GM18867 (cell line): ENCODE results near the gene ZBTB20.
A peak's percentile ranks its signal among the peaks of the same experiment; 100 is the strongest.

Source experiments
- ATAC-seq: cut with Tn5 transposase; IDR thresholded peaks from one replicate; pipeline ENCODE4 v1.9.1; 2021; ENCODE audit warnings: mild to moderate bottlenecking, moderate library complexity; ENCODE audit not compliant: unreplicated experiment

The ZBTB20 gene

GRCh38 chr3:114796796-114797195, 350.3 kb downstream of the ZBTB20 start:
- ATAC-seq = no peak

GRCh38 chr3:114794894-114795630, 352.0 kb downstream of the ZBTB20 start:
- ATAC-seq = no peak

DNA sequence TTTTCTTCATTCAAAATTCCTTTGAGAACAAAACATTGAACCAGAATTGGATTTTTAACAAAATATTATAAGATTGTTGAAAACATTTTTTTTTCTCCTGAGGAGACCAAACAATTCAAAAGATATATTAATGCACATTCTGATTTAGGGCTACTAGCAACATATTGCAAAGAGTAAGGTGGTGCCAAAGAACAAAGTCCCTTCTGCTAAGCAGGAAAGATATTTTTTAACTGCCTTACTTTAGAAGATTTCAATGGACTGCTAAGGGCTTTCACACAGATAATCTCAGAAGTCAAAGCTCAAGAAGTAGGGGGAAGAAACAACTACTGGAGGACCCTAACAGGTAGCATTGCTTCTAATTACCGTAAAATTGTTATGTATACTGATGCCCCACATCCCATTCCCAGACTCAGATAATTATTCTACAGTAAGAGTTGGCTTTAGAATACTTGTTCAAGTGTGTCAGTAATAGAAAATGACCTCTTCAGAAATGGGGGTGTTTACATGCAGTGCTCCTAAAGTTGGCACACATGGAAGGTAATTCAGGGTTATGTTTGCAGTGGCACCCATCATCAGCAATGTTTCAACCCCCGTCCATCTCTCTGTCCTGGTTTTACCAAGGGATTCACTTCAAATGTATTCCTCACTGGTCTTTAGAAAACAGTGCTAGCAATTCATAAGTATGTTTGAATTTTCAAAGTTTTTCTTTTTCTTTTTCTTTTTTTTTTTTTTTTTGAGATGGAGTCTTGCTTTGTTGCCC, 354.7 kb downstream of the ZBTB20 start:
- ATAC-seq = no peak

DNA sequence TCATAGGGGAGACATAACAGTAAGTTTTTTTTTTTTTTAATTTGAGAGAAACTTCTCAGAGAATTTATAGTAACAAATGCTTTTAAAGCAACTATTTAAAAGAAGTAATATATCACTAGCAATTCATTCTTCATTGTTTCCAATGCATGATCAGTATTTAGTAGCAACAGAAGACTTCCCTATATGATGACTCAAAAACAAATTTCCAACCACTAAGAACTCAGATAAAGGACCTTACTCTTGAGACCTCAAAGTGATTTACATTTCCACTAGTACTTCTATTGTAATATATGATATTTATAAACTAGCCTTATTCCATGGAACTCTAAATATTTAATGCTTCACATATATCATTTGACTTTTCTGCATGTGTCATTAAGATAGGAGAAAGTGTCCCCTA, 356.3 kb downstream of the ZBTB20 start:
- no peak for ATAC-seq

- ATAC-seq = no peak
Measured at GRCh38 chr3:114789803-114790202, 357.3 kb downstream of the ZBTB20 start.

DNA sequence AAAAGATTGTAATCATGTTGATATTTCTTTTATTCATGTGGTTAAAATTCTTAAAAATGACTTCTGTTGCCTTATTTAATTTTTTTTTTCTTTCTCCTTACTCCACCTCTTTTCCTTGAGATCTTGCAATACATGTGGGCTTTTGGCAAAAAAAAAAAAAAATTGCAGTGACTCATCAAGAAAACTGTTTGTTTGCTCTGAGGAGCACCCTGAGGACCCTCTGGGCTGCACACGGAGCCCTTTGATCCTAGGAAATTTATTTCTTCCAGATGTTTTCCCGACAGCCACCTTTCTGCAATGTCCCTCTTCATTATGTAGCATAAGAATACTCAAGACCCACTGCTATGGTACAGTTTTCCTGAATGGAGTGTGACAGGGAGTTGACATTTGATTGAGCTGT, 371.7 kb downstream of the ZBTB20 start:
- no peak for ATAC-seq

DNA sequence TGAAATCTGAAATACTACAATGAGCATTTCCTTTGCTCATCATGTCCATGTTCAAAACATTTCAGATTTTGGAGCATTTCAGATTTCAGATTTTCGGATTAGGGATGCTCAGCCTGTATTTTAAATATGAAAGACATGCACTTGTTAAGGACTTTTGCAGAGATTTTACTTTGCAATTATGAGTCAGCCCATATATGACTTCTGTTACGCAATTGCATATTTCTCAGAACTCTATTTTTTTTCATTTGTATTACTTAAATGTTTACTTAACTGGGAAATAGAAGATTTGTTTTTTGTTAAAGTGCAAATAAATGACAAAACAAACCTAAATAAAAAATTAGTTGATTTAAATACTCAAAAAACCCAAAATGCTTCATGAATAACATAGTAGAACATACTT, 376.2 kb downstream of the ZBTB20 start:
- ATAC-seq = no peak

DNA sequence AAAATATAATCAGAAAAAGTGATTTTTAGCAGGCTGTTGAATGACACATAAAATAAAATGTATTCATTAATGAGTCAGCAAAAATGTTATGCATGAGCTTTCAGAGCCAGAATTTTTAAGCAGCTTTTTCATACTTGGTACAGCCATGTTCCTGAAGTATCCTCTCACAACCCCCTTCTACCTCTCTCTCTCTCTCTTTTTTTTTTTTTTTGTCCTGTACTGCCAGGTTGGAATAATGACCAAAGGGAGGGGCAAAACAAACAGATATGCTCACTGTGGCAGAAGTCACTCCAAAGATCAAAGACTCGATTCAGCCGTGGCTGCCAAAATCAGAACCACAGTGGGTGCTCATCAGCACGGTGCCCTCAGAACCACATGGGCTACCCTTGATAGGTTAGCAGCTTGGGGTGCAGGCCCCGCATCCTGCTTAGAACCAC, 383.0 kb downstream of the ZBTB20 start:
- ATAC-seq = no peak

GRCh38 chr3:114762144-114762543, 384.9 kb downstream of the ZBTB20 start:
- no peak for ATAC-seq

GRCh38 chr3:114760679-114761078, 386.4 kb downstream of the ZBTB20 start:
- ATAC-seq = no peak

- ATAC-seq = no peak
Measured at GRCh38 chr3:114758831-114759699, 388.0 kb downstream of the ZBTB20 start.

- ATAC-seq = peak; percentile 81
Measured at GRCh38 chr3:114756506-114757279, 390.4 kb downstream of the ZBTB20 start.

GRCh38 chr3:114746502-114746901, 400.6 kb downstream of the ZBTB20 start:
- peak; percentile 70 for ATAC-seq

DNA sequence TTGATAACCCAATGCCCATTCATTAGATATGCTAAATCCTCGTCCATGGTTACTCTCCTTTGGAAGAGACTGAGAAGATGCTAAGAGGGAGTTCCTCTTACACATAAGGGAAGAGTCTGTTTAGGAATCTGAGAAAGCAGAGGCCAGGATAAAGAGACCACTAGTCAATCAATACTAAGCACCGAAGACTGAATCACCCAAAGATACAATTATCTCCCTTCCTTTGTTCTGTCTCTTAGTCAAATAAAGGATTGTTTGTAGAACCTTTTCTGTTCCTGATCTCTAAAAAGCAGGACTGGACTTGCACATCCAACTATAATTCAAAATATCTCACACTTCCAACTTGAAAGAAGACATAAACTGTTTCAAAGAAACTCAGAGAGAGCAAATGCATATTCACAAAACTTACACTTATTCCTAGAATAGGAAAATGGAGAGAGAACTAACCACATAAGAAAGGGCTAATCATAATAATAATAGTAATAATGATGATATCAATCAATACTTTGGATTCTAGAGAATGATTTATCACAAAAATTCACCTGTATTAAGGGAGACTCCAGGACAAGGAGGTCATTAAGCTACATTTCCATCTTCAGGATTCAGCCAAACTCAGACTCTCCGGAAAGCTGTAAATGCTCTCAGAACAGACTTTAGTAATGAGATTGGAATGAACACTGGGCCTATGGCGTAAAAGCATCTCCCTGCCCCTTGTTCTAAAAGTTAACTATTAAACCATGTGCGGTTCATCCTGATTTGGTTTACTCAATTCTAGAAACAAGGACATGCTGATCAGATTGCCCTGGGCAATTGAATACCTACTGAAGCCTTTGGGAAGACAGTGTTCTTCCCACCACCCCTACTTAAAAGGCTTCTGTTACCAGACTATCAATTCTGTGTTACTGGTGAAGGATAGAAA, 401.5 kb downstream of the ZBTB20 start:
- no peak for ATAC-seq

DNA sequence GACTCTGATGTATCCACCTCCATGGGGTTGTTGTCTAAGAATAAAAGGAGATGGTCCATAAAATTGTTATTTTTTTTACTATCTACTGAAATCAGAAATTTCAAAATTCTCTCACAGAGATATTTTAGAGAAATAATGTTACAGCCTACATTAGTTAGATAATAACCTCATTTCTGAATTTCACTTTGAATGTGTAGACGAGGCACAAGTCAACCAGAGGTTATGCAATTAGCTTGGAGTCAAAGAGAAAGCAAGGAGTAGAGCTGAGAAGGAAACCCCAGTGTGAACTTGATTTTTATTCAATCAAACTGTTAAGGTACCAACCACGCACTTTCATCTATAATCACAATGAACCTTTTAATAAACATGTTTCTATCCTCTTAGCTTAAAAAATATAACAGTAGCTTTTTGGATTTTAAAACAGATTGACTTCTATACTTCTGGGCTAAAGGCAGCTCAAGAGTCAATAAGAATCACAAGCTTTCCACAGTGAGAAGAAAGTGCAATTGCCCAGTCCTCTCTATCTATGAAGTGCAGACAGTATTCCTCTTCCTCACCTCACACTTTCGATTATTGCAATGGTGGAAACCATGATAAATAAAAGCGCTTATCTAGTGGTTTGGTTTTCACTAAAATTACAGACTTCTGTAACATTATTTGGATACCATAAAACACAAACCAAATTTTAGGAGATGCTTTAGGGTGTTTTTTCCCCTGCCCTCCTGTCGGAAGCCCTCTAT, 403.2 kb downstream of the ZBTB20 start:
- ATAC-seq = no peak

DNA sequence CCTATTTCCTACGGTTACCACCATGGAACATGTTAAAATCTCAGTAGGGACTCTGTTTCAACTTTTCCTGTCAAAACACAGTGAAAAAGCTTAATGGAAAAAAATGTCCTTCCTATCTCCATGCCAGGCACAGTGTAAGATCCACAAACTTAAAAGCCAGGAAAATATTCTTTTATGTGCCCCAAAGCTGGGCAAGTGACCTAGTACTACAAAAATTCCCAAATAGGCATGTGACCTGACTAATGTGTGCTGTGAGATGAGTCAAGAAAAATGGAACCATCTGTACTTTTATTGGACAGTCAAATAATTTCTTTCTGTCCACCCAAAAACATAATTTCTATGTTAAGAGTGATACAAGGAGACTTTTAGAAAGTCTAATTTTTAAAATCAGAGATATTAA, 406.0 kb downstream of the ZBTB20 start:
- no peak for ATAC-seq

DNA sequence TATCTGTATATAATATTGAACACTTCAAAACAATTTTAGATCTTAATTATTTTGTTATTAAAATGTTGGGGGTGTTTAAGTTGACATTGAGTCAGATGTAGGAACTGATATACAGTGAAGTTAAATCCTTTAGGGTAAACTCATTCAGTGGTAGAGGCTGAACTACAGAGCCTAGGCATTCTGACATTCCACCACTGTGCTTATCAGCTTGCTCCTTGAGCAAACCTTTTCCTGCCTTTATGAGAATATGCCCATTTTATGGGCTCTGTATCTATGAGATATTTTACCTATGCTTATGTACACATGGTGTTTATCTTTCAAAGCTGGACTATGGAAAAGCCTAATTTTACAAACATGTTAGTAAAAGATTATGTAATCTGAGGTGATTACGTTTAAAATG, 407.5 kb downstream of the ZBTB20 start:
- ATAC-seq = no peak

- ATAC-seq = no peak
Measured at GRCh38 chr3:114732353-114732752, 414.7 kb downstream of the ZBTB20 start.

DNA sequence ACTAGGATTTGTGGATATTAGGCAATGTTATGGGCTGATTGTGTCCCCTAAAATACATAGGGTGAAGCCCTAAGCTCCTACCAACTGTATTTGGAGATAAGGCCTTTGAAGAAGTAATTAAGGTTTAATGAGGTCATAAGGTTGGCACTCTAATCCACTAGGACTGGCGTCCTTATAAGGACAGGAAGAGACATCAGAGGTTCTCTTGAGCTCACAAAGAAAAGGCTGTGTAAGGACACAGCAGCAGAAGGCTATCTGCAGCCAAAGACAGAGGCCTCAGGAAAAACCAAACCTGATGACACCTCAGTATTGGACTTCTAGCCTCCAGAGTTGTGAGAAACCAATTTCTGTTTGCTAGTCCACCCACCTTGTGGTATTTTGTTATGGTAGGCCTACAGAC, 416.7 kb downstream of the ZBTB20 start:
- ATAC-seq = no peak
